Neutrophil (primary cell): ENCODE data around the gene HDAC8.
"Not testable (repeated sequence)": the region's sequence is repeated elsewhere in the genome, so short reads cannot be mapped to it uniquely, and the experiment has no call there.

Source experiments
- H3K27ac ChIP-seq: fragments of 200-600 bp; sonication (generic); 2 replicates; pipeline ENCODE4 v1.5.1; 2016; ENCODE audit warnings: mild to moderate bottlenecking, moderate library complexity
- H3K27me3 ChIP-seq: fragments of 200-600 bp; sonication (generic); 2 replicates; pipeline ENCODE4 v1.6.0; 2016; ENCODE audit warnings: mild to moderate bottlenecking
- H3K36me3 ChIP-seq: fragments of 200-600 bp; sonication (generic); 2 replicates; pipeline ENCODE4 v1.5.1; 2017
- H3K4me1 ChIP-seq, 2 experiments: fragments of 200-600 bp in 1 of 2; sonication (generic) in 1 of 2; 1 replicate in 1 of 2; 2 replicates in 1 of 2; pipeline versions ENCODE4 v1.5.1 to v1.6.1; 2013 to 2016; ENCODE audit warnings: low read depth in 1 of 2, low read length in 1 of 2, mild to moderate bottlenecking in 1 of 2, moderate library complexity in 1 of 2; ENCODE audit not compliant: control insufficient read depth in 1 of 2, insufficient read depth in 1 of 2
- H3K4me3 ChIP-seq, 2 experiments: fragments of 200-600 bp in 1 of 2; sonication (generic) in 1 of 2; 1 replicate in 1 of 2; 2 replicates in 1 of 2; pipeline ENCODE4 v1.5.1; 2013 to 2016; ENCODE audit warnings: low read depth in 1 of 2, low read length in 1 of 2, mild to moderate bottlenecking in 1 of 2, moderate library complexity in 1 of 2
- H3K9me3 ChIP-seq: fragments of 200-600 bp; sonication (generic); 2 replicates; pipeline ENCODE4 v1.5.1; 2016
- CTCF ChIP-seq: fragments of 200-600 bp; sonication (generic); IDR thresholded peaks from 2 replicates; pipeline ENCODE4 v1.5.1; 2016; ENCODE audit warnings: antibody characterized with exemption

The HDAC8 gene

DNA sequence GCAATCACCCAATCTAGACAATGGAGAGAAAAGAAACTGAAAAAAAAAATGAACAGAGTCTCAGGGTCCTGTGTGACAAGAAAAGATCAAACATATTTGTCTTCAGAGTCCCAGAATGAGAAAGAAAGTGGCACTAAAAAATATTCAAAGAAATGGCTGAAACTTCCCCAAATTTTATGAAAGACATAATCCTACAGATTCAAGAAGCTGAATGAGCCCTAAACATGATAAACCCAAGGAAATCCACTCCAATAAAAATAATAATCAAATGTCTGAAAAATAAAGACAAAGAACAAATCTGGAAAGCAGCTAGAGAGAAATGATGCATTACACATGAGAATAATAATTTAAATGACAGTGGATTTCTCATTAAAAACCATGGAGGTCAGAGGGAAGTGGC is 136.6 kb downstream of the HDAC8 start:
- Histone ChIP-seq H3K4me3 (no peak overlapping the region), H3K36me3 (no peaks in the 10 kb centered on the region), H3K9me3 (no peaks in the 10 kb centered on the region), H3K27me3 (no peaks in the 10 kb centered on the region), H3K4me1 (no peaks in the 10 kb centered on the region), H3K27ac (no peak overlapping the region)
- TF ChIP-seq CTCF, result no peak

DNA sequence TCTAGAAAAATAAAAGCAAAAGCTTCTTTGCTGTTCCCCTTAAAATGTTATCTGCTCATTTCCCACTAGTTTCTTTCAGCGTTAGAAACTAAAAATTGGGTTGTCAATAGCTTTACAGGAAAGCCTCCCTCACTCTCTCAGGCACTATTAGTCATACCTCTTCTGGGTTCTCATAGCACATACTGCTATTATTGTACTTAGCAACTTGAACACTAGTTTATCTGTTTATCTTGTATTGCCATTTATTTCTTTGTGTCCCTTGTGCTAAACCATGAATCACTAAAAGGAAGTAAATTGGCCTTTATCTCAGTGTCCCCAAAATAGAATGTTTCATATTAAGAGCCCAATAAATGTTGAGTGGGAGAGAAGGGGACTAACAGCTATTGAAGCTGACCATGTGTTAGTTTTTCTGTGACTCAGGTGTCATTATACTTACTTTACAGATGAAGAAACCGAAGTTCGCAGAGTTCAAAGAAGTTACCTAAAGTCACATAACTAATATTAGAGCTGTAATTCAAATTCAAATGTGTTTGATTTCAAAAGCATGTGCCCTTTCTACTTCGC is 142.2 kb downstream of the HDAC8 start:
- Histone ChIP-seq H3K9me3 (no peaks in the 10 kb centered on the region), H3K4me3 (no peak overlapping the region), H3K27me3 (no peaks in the 10 kb centered on the region), H3K27ac (no peak overlapping the region), H3K36me3 (no peaks in the 10 kb centered on the region), H3K4me1 (no peaks in the 10 kb centered on the region)
- TF ChIP-seq CTCF, result no peak

GRCh38 chrX:72421797-72422196 is 150.8 kb downstream of the HDAC8 start:
- TF ChIP-seq CTCF, result no peak

GRCh38 chrX:72409993-72410392 is 162.7 kb downstream of the HDAC8 start:
- Histone ChIP-seq H3K27ac (no peak overlapping the region), H3K36me3 (no peaks in the 10 kb centered on the region), H3K27me3 (no peaks in the 10 kb centered on the region), H3K4me3 (no peak overlapping the region), H3K4me1 (no peaks in the 10 kb centered on the region), H3K9me3 (no peaks in the 10 kb centered on the region)
- TF ChIP-seq CTCF, result no peak

More at GRCh38 chrX:72421797-72422196, 150.8 kb downstream of the HDAC8 start:
- no peak overlapping the region for H3K27ac ChIP-seq
- no peaks in the 10 kb centered on the region for H3K9me3 ChIP-seq
- no peaks in the 10 kb centered on the region for H3K36me3 ChIP-seq
- no peaks in the 10 kb centered on the region for H3K27me3 ChIP-seq
- H3K4me1 ChIP-seq, result no peaks in the 10 kb centered on the region
- no peak overlapping the region for H3K4me3 ChIP-seq

GRCh38 chrX:72408885-72409284 is 163.8 kb downstream of the HDAC8 start:
- no peak for TF ChIP-seq CTCF
- Histone ChIP-seq H3K27me3 (no peaks in the 10 kb centered on the region), H3K36me3 (no peaks in the 10 kb centered on the region), H3K9me3 (no peaks in the 10 kb centered on the region), H3K4me3 (no peak overlapping the region), H3K4me1 (no peaks in the 10 kb centered on the region), H3K27ac (no peak overlapping the region)

- not testable (repeated sequence) for H3K27ac ChIP-seq, H3K4me1 ChIP-seq, H3K27me3 ChIP-seq, H3K9me3 ChIP-seq, H3K4me3 ChIP-seq, H3K36me3 ChIP-seq
Measured at GRCh38 chrX:72405136-72405535, 167.5 kb downstream of the HDAC8 start.
